Keratinocyte (primary cell): Measurements from ENCODE around the gene DVL2. TPM values are rescaled to one million over a fixed set of nuclear protein-coding genes. Genes with fewer than 3 reads are reported as not detected.

Experiments
- DNase-seq: peaks from one replicate; pipeline ENCODE4 v3.0.0-alpha.2; 2011; ENCODE audit warnings: low read depth, missing footprints, low spot score
- FAIRE-seq: peaks from 2 replicates; lab custom pipeline; 2011; peaks lifted over from hg19 to GRCh38; lab: Jason Lieb, UNC
- H2AFZ ChIP-seq: 2 replicates; pipeline ENCODE4 v1.6.0; 2012; ENCODE audit warnings: low read length, control low read depth, inconsistent platforms; ENCODE audit not compliant: control insufficient read depth
- H3K27ac ChIP-seq: 2 replicates; pipeline ENCODE4 v1.5.1; 2011; ENCODE audit warnings: low read length; ENCODE audit not compliant: control insufficient read depth, insufficient read depth
- H3K27me3 ChIP-seq: 3 replicates; pipeline ENCODE4 v1.6.0; 2011; ENCODE audit warnings: low read length; ENCODE audit not compliant: control insufficient read depth, insufficient read depth; ENCODE audit errors: extremely low read depth
- H3K36me3 ChIP-seq, 2 experiments: 2 replicates in 1 of 2; 3 replicates in 1 of 2; pipeline ENCODE4 v1.5.1; 2011; ENCODE audit warnings: low read length in 2 of 2, mild to moderate bottlenecking in 1 of 2; ENCODE audit not compliant: control insufficient read depth in 2 of 2, insufficient read depth in 2 of 2; ENCODE audit errors: extremely low read depth in 1 of 2
- H3K4me1 ChIP-seq: 3 replicates; pipeline ENCODE4 v1.5.1; 2011; ENCODE audit warnings: low read length; ENCODE audit not compliant: control insufficient read depth, insufficient read depth; ENCODE audit errors: extremely low read depth
- H3K4me2 ChIP-seq: 3 replicates; pipeline ENCODE4 v1.6.0; 2011; ENCODE audit warnings: low read depth, low read length; ENCODE audit not compliant: control insufficient read depth, insufficient read depth; ENCODE audit errors: extremely low read depth
- H3K4me3 ChIP-seq, 3 experiments: fragments of 200-600 bp in 1 of 3; sonication (generic) in 1 of 3; 2 replicates in 2 of 3; 3 replicates in 1 of 3; pipeline ENCODE4 v1.5.1; 2011 to 2016; ENCODE audit warnings: low read length in 3 of 3, mild to moderate bottlenecking in 3 of 3, control low read depth in 2 of 3, inconsistent platforms in 1 of 3, low read depth in 1 of 3, mixed read lengths in 1 of 3, mixed run types in 1 of 3, moderate library complexity in 1 of 3; ENCODE audit not compliant: control insufficient read depth in 2 of 3, insufficient read depth in 2 of 3; ENCODE audit errors: extremely low read depth in 1 of 3
- H3K79me2 ChIP-seq: 2 replicates; pipeline ENCODE4 v1.6.0; 2012; ENCODE audit warnings: low read length; ENCODE audit not compliant: control insufficient read depth, insufficient read depth
- H3K9ac ChIP-seq: 3 replicates; pipeline ENCODE4 v1.6.0; 2011; ENCODE audit warnings: low read length; ENCODE audit not compliant: control insufficient read depth, insufficient read depth; ENCODE audit errors: extremely low read depth
- H3K9me1 ChIP-seq: 3 replicates; pipeline ENCODE4 v1.6.0; 2011; ENCODE audit warnings: low read length; ENCODE audit not compliant: control insufficient read depth, insufficient read depth; ENCODE audit errors: extremely low read depth
- H3K9me3 ChIP-seq: 2 replicates; pipeline ENCODE4 v1.5.1; 2012; ENCODE audit warnings: low read depth, low read length; ENCODE audit not compliant: control insufficient read depth
- H4K20me1 ChIP-seq: 3 replicates; pipeline ENCODE4 v1.6.0; 2011; ENCODE audit warnings: low read length; ENCODE audit not compliant: control insufficient read depth, insufficient read depth; ENCODE audit errors: extremely low read depth
- EZH2 ChIP-seq: IDR thresholded peaks from one replicate; pipeline ENCODE4 v1.6.1; 2012; ENCODE audit warnings: inconsistent platforms, mild to moderate bottlenecking, low read length, moderate library complexity
- dilution Hi-C: fragments of 300-500 bp; cut with MboI; formaldehyde crosslinking; loops from one replicate; pipeline ENCODE4 v1.7.0; 2020; ENCODE audit warnings: low sequenced_read_pairs; ENCODE audit not compliant: extremely low pct_ligation_motif_present
- polyA plus RNA-seq, 5 experiments: library from polyadenylated mRNA; depleted of rRNA in 3 of 5; stranded (reverse) in 3 of 5; stranded (forward) in 1 of 5; unstranded in 1 of 5; fragments of >200 nt; gene quantifications; 1 replicate in 1 of 5; 2 replicates in 3 of 5; 3 replicates in 1 of 5; pipeline versions ENCODE4 v1.2.1 to v1.2.3, GENCODE V29; 2011 to 2012; ENCODE audit warnings: missing spikeins in 2 of 5, low read depth in 1 of 5, low replicate concordance in 1 of 5
- TF ChIP-seq, protein P1 (sequence below), 3 experiments: IDR thresholded peaks in 1 of 3; conservative IDR thresholded peaks in 1 of 3; optimal IDR thresholded peaks in 1 of 3; 2 replicates in 2 of 3; 3 replicates in 1 of 3; pipeline versions ENCODE3 to v1.5.1; 2011; ENCODE audit warnings: low read length in 3 of 3, mild to moderate bottlenecking in 3 of 3, moderate library complexity in 2 of 3, control low read depth in 1 of 3, inconsistent platforms in 1 of 3; ENCODE audit not compliant: insufficient read depth in 2 of 3; ENCODE audit errors: extremely low read depth in 1 of 3

Gene DVL2
- polyA plus RNA-seq, 1 donor (not counting 4 experiments of a cell fraction or from before 2014, with no cell fraction given), result 3.7 TPM

- no peak for TF ChIP-seq EZH2
- TF ChIP-seq, protein P1, sequence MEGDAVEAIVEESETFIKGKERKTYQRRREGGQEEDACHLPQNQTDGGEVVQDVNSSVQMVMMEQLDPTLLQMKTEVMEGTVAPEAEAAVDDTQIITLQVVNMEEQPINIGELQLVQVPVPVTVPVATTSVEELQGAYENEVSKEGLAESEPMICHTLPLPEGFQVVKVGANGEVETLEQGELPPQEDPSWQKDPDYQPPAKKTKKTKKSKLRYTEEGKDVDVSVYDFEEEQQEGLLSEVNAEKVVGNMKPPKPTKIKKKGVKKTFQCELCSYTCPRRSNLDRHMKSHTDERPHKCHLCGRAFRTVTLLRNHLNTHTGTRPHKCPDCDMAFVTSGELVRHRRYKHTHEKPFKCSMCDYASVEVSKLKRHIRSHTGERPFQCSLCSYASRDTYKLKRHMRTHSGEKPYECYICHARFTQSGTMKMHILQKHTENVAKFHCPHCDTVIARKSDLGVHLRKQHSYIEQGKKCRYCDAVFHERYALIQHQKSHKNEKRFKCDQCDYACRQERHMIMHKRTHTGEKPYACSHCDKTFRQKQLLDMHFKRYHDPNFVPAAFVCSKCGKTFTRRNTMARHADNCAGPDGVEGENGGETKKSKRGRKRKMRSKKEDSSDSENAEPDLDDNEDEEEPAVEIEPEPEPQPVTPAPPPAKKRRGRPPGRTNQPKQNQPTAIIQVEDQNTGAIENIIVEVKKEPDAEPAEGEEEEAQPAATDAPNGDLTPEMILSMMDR (optimal IDR thresholded peaks at IDR 0.05 in 1 of 3, IDR thresholded peaks at IDR 0.05 in 1 of 3, conservative IDR thresholded peaks at IDR 0.05 in 1 of 3; ENCODE audit: extremely low read depth in 1 of 3, insufficient read depth in 2 of 3, low read length in 3 of 3), result peak in 1 of 3 experiments; percentile 1
- Histone ChIP-seq H4K20me1 (no peaks in the 10 kb centered on the region), H2AFZ (peak within 1 kb of the TSS; percentile 72), H3K4me3 (peak within 1 kb of the TSS; percentile 68 to 90 (median 69)), H3K36me3 (peaks cover 22 to 24% of the 10 kb centered on the region in 2 experiments), H3K27ac (peak within 1 kb of the TSS; percentile 99), H3K79me2 (peaks cover 31% of the 10 kb centered on the region), H3K9me3 (no peaks in the 10 kb centered on the region), H3K27me3 (no peaks in the 10 kb centered on the region), H3K9me1 (no peaks in the 10 kb centered on the region), H3K4me2 (peak within 1 kb of the TSS; percentile 95), H3K4me1 (peaks cover 25% of the 10 kb centered on the region), H3K9ac (peak within 1 kb of the TSS; percentile 96)
- DNase-seq (no peak), FAIRE-seq (peak; percentile 26)
- dilution Hi-C loops, result no loop called here
These were observed 7.7 kb upstream of the DVL2 start, which contains the start of gene GABARAP for GRCh38 chr17:7241783-7242716. Gene GABARAP (minus strand): TSS chr17:7242449. CDS start chr17:7242330, 119 bp downstream.

- FAIRE-seq (peak; percentile 46), DNase-seq (no peak)
- H3K27me3 ChIP-seq, result no peaks in the 10 kb centered on the region
- H3K36me3 ChIP-seq, result peaks cover 20 to 23% of the 10 kb centered on the region in 2 experiments
- H3K4me1 ChIP-seq, result peaks cover 25% of the 10 kb centered on the region
- no peak overlapping the region for H2AFZ ChIP-seq
- dilution Hi-C loops, result no loop called here
- peak overlapping the region; percentile 99 for H3K27ac ChIP-seq
- no peak for TF ChIP-seq EZH2
- TF ChIP-seq, protein P1 (optimal IDR thresholded peaks at IDR 0.05 in 1 of 3, IDR thresholded peaks at IDR 0.05 in 1 of 3, conservative IDR thresholded peaks at IDR 0.05 in 1 of 3; ENCODE audit: extremely low read depth in 1 of 3, insufficient read depth in 2 of 3, low read length in 3 of 3), result no peak
- peak overlapping the region; percentile 95 for H3K4me2 ChIP-seq
- no peaks in the 10 kb centered on the region for H3K9me1 ChIP-seq
- peak overlapping the region; percentile 96 for H3K9ac ChIP-seq
- no peaks in the 10 kb centered on the region for H3K9me3 ChIP-seq
- H4K20me1 ChIP-seq, result no peaks in the 10 kb centered on the region
- H3K4me3 ChIP-seq, result peak overlapping the region; percentile 68 to 90 (median 69)
- peaks cover 35% of the 10 kb centered on the region for H3K79me2 ChIP-seq
These were observed 6.9 kb upstream of the DVL2 start for GRCh38 chr17:7241090-7241733.
